DND-41 (cell line): ENCODE measurements around the gene ARSA.

ENCODE experiments used
- ATAC-seq: fragments of 200-7000 bp; cut with Tn5 transposase; 3 replicates; pipeline ENCODE4 v1.9.1; 2021; ENCODE audit warnings: low read depth; ENCODE audit not compliant: insufficient read depth
- DNase-seq: peaks from one replicate; pipeline ENCODE4 v3.0.0-alpha.2; 2020
- H2AFZ ChIP-seq: 2 replicates; pipeline ENCODE4 v1.6.0; 2012; ENCODE audit warnings: low read depth, low read length
- H3K27ac ChIP-seq: 2 replicates; pipeline ENCODE4 v1.5.1; 2012; ENCODE audit warnings: low read length, inconsistent platforms
- H3K27me3 ChIP-seq: fragments of 200-600 bp; sonication (generic); 2 replicates; pipeline ENCODE4 v1.6.0; 2012; ENCODE audit warnings: low read length, mild to moderate bottlenecking, inconsistent platforms; ENCODE audit not compliant: insufficient read depth, poor library complexity
- H3K36me3 ChIP-seq: 2 replicates; pipeline ENCODE4 v1.5.1; 2012; ENCODE audit warnings: low read length, inconsistent platforms; ENCODE audit not compliant: insufficient read depth
- H3K4me1 ChIP-seq: 2 replicates; pipeline ENCODE4 v1.5.1; 2012; ENCODE audit warnings: mild to moderate bottlenecking, low read length; ENCODE audit not compliant: insufficient read depth
- H3K4me2 ChIP-seq: 2 replicates; pipeline ENCODE4 v1.6.0; 2012; ENCODE audit warnings: mild to moderate bottlenecking, moderate library complexity, low read length, inconsistent platforms; ENCODE audit not compliant: insufficient read depth
- H3K4me3 ChIP-seq, 2 experiments: fragments of 200-600 bp in 1 of 2; shearing (Covaris generic) in 1 of 2; 2 replicates each; pipeline ENCODE4 v1.5.1; 2012 to 2016; ENCODE audit warnings: inconsistent platforms in 2 of 2, low read length in 2 of 2, mild to moderate bottlenecking in 2 of 2, low read depth in 1 of 2, moderate library complexity in 1 of 2
- H3K79me2 ChIP-seq: 2 replicates; pipeline ENCODE4 v1.6.0; 2012; ENCODE audit warnings: low read length, inconsistent platforms; ENCODE audit not compliant: insufficient read depth
- H3K9ac ChIP-seq: 2 replicates; pipeline ENCODE4 v1.6.0; 2012; ENCODE audit warnings: low read depth, mild to moderate bottlenecking, inconsistent platforms, low read length, moderate library complexity
- H3K9me3 ChIP-seq: 2 replicates; pipeline ENCODE4 v1.5.1; 2012; ENCODE audit warnings: low read length, moderate library complexity, mild to moderate bottlenecking, inconsistent platforms; ENCODE audit not compliant: insufficient read depth, severe bottlenecking
- H4K20me1 ChIP-seq: 2 replicates; pipeline ENCODE4 v1.6.0; 2012; ENCODE audit warnings: low read length; ENCODE audit not compliant: insufficient read depth
- CTCF ChIP-seq: IDR thresholded peaks from 2 replicates; pipeline ENCODE4 v1.5.1; 2012; ENCODE audit warnings: borderline replicate concordance, low read length, moderate library complexity, mild to moderate bottlenecking; ENCODE audit not compliant: poor library complexity, severe bottlenecking; ENCODE audit errors: extremely low read depth
- EZH2 ChIP-seq: IDR thresholded peaks from 3 replicates; pipeline ENCODE4 v1.6.1; 2012; ENCODE audit warnings: borderline replicate concordance, low read depth, mild to moderate bottlenecking, moderate library complexity, low read length, inconsistent platforms; ENCODE audit not compliant: severe bottlenecking

ARSA gene

GRCh38 chr22:50622723-50623327 lies 5.1 kb downstream of the ARSA start:
- peak overlapping the region; percentile 43; the same call in 1 of the 2 replicates for H3K9ac ChIP-seq
- peaks cover 53% of the 10 kb centered on the region for H3K4me1 ChIP-seq
- DNase-seq (no peak), ATAC-seq (no peak)
- no peaks in the 10 kb centered on the region for H3K27me3 ChIP-seq
- H2AFZ ChIP-seq: peak overlapping the region; percentile 66; the same call in 1 of the 2 replicates
- peak overlapping the region; percentile 66 for H3K4me2 ChIP-seq
- TF ChIP-seq EZH2 (no peak), CTCF (no peak)
- peaks cover 15% of the 10 kb centered on the region for H3K79me2 ChIP-seq
- no peaks in the 10 kb centered on the region for H4K20me1 ChIP-seq
- H3K9me3 ChIP-seq: no peaks in the 10 kb centered on the region
- no peak overlapping the region; a peak in 1 of 4 replicates for H3K4me3 ChIP-seq
- H3K36me3 ChIP-seq: peaks cover 20% of the 10 kb centered on the region
- H3K27ac ChIP-seq: peak overlapping the region; percentile 77; the same call in 1 of the 2 replicates

GRCh38 chr22:50621948-50622722 lies 5.8 kb downstream of the ARSA start:
- H3K9ac ChIP-seq: peak overlapping the region; percentile 43
- peak overlapping the region; percentile 1 to 56; a peak in 3 of 4 replicates for H3K4me3 ChIP-seq
- peak overlapping the region; percentile 66 for H2AFZ ChIP-seq
- peak overlapping the region; percentile 66 for H3K4me2 ChIP-seq
- H4K20me1 ChIP-seq: no peaks in the 10 kb centered on the region
- H3K27me3 ChIP-seq: no peaks in the 10 kb centered on the region
- H3K4me1 ChIP-seq: peaks cover 48% of the 10 kb centered on the region
- TF ChIP-seq CTCF (peak; percentile 57), EZH2 (no peak)
- H3K36me3 ChIP-seq: peaks cover 20% of the 10 kb centered on the region
- ATAC-seq (no peak), DNase-seq (no peak)
- no peaks in the 10 kb centered on the region for H3K9me3 ChIP-seq
- peak overlapping the region; percentile 77 for H3K27ac ChIP-seq
- peaks cover 8% of the 10 kb centered on the region for H3K79me2 ChIP-seq

GRCh38 chr22:50621356-50621880 lies 6.5 kb downstream of the ARSA start:
- Histone ChIP-seq H2AFZ (peak overlapping the region; percentile 66), H3K9me3 (no peaks in the 10 kb centered on the region), H4K20me1 (no peaks in the 10 kb centered on the region), H3K4me3 (peak overlapping the region; percentile 1 to 56; a peak in 3 of 4 replicates), H3K27ac (peak overlapping the region; percentile 77), H3K9ac (peak overlapping the region; percentile 43), H3K27me3 (no peaks in the 10 kb centered on the region), H3K4me1 (peaks cover 41% of the 10 kb centered on the region), H3K36me3 (peaks cover 16% of the 10 kb centered on the region), H3K4me2 (peak overlapping the region; percentile 66), H3K79me2 (peaks cover 1% of the 10 kb centered on the region)
- DNase-seq: peak; percentile 58
- TF ChIP-seq EZH2: no peak
- TF ChIP-seq CTCF: no peak
- peak; percentile 70 for ATAC-seq
